Mucosa of descending colon (tissue), 3 donors: ENCODE results near the gene CHST11. TPM values are rescaled to one million over a fixed set of nuclear protein-coding genes. Genes with fewer than 3 reads are reported as not detected.

Experiments used
- ATAC-seq: fragments of 200-7000 bp; cut with Tn5 transposase; one replicate; pipeline ENCODE4 v1.9.1; 2020; ENCODE audit warnings: mild to moderate bottlenecking, moderate library complexity
- DNase-seq, 3 donors: peaks; one replicate each; pipeline ENCODE4 v3.0.0-alpha.2; 2020
- H3K36me3 ChIP-seq: fragments of 200-600 bp; one replicate; pipeline ENCODE4 v1.8.0; 2021; ENCODE audit warnings: low read depth, mild to moderate bottlenecking
- H3K4me1 ChIP-seq: fragments of 200-600 bp; one replicate; pipeline ENCODE4 v1.8.0; 2021; ENCODE audit warnings: low read depth, mild to moderate bottlenecking
- H3K4me3 ChIP-seq: fragments of 200-600 bp; one replicate; pipeline ENCODE4 v1.8.0; 2021; ENCODE audit warnings: mild to moderate bottlenecking
- H3K9me3 ChIP-seq: fragments of 200-600 bp; one replicate; pipeline ENCODE4 v1.8.0; 2021; ENCODE audit warnings: mild to moderate bottlenecking
- CTCF ChIP-seq: fragments of 200-600 bp; IDR thresholded peaks from one replicate; pipeline ENCODE4 v1.8.0; 2022; ENCODE audit warnings: antibody characterized with exemption, mild to moderate bottlenecking
- intact Hi-C, 2 donors: fragments of 100-400 bp; cut with DNase I in 1 of 2; cut with micrococcal nuclease in 1 of 2; formaldehyde crosslinking; loops; one replicate each; pipeline versions ENCODE4 v1.11.0 to v1.11.1; 2022; cut with DNase I, micrococcal nuclease
- total RNA-seq, 3 donors: library from RNA; stranded (reverse); fragmentation: NEBNext Ultra II Directional in 2 of 3; extraction: Animal tissue kit (Norgen Biotek cat#: 25700) in 2 of 3; gene quantifications; one replicate each; pipeline versions ENCODE4 v1.2.1 to v1.2.4, GENCODE V29; 2021 to 2023
- donor health status: DM: no; HTN: no; CAD: no; lungs with moderate emphysema.
- donor health status: DM: no; HTN: no; CAD: no.
- donor health status: DM: no; HTN: yes; CAD: no.

Gene CHST11
- total RNA-seq, 3 donors from 2014 or later = 3.3 to 15.2 (median 6.6) TPM

GRCh38 chr12:104662203-104662602 lies 205.5 kb downstream of the CHST11 start:
- no peak for TF ChIP-seq CTCF
- Histone ChIP-seq H3K36me3 (no peaks in the 10 kb centered on the region), H3K4me1 (no peaks in the 10 kb centered on the region), H3K9me3 (no peaks in the 10 kb centered on the region), H3K4me3 (no peak overlapping the region)
- DNase-seq = no peak
- intact Hi-C loops = no loop called here
- ATAC-seq = no peak

- DNase-seq = no peak
- Histone ChIP-seq H3K36me3 (no peaks in the 10 kb centered on the region), H3K4me1 (no peaks in the 10 kb centered on the region), H3K9me3 (no peaks in the 10 kb centered on the region), H3K4me3 (no peak overlapping the region)
- intact Hi-C loops = no loop called here
- no peak for ATAC-seq
- TF ChIP-seq CTCF = no peak
Measured at GRCh38 chr12:104662908-104663307, 206.2 kb downstream of the CHST11 start.

- no peaks in the 10 kb centered on the region for H3K9me3 ChIP-seq
- peaks cover 6% of the 10 kb centered on the region for H3K4me1 ChIP-seq
- DNase-seq = no peak
- no peak for ATAC-seq
- intact Hi-C loops = no loop called here
- no peak overlapping the region for H3K4me3 ChIP-seq
- TF ChIP-seq CTCF = no peak
- no peaks in the 10 kb centered on the region for H3K36me3 ChIP-seq
Measured at GRCh38 chr12:104664351-104664750, 207.6 kb downstream of the CHST11 start.

- no peak overlapping the region for H3K4me3 ChIP-seq
- DNase-seq (no peak), ATAC-seq (no peak)
- H3K36me3 ChIP-seq = no peaks in the 10 kb centered on the region
- intact Hi-C loops = no loop called here
- H3K9me3 ChIP-seq = no peaks in the 10 kb centered on the region
- TF ChIP-seq CTCF = no peak
- peaks cover 14% of the 10 kb centered on the region for H3K4me1 ChIP-seq
Measured at GRCh38 chr12:104665296-104665695, 208.5 kb downstream of the CHST11 start.

GRCh38 chr12:104667139-104667538 lies 210.4 kb downstream of the CHST11 start:
- Histone ChIP-seq H3K4me1 (peaks cover 27% of the 10 kb centered on the region), H3K36me3 (no peaks in the 10 kb centered on the region), H3K9me3 (no peaks in the 10 kb centered on the region), H3K4me3 (no peak overlapping the region)
- no peak for DNase-seq
- intact Hi-C loops = no loop called here
- TF ChIP-seq CTCF = no peak
- no peak for ATAC-seq

- H3K4me1 ChIP-seq = peaks cover 27% of the 10 kb centered on the region
- peak; percentile 43 for ATAC-seq
Measured at GRCh38 chr12:104668274-104668718, 211.5 kb downstream of the CHST11 start.

More at GRCh38 chr12:104668274-104668718, 211.5 kb downstream of the CHST11 start:
- Histone ChIP-seq H3K36me3 (no peaks in the 10 kb centered on the region), H3K4me3 (no peak overlapping the region), H3K9me3 (no peaks in the 10 kb centered on the region)
- no peak for TF ChIP-seq CTCF
- peak in 1 of 3 donors; percentile 34 for DNase-seq
- intact Hi-C loops = no loop called here
